GM12878 (cell line): ENCODE data around the gene RREB1. TPM values are rescaled to one million over a fixed set of nuclear protein-coding genes. Genes with fewer than 3 reads are reported as not detected.
A peak's percentile ranks its signal among the peaks of the same experiment; 100 is the strongest.

Source experiments
- CEBPZ ChIP-seq: fragments of 150-350 bp; IDR thresholded peaks from 2 replicates; pipeline ENCODE4 v1.6.1; 2016; ENCODE audit warnings: low read depth, low read length
- CTCF ChIP-seq, 3 experiments: IDR thresholded peaks in 2 of 3; conservative IDR thresholded peaks in 1 of 3; 2 replicates each; pipeline ENCODE4 v1.5.1; 2011; ENCODE audit warnings: low read depth in 3 of 3, low read length in 3 of 3, mild to moderate bottlenecking in 3 of 3, control low read depth in 2 of 3, moderate library complexity in 2 of 3, inconsistent platforms in 1 of 3, mixed read lengths in 1 of 3; ENCODE audit not compliant: control insufficient read depth in 2 of 3, insufficient read depth in 1 of 3; ENCODE audit errors: extremely low read depth in 1 of 3
- E2F8 ChIP-seq: fragments of 450-650 bp; IDR thresholded peaks from 2 replicates; pipeline ENCODE4 v1.6.1; 2018; ENCODE audit warnings: mild to moderate bottlenecking, low read depth, moderate library complexity; ENCODE audit not compliant: partially characterized antibody
- ELK1 ChIP-seq: IDR thresholded peaks from 2 replicates; pipeline ENCODE4 v1.6.1; 2012; ENCODE audit warnings: low read depth, low read length, improper control_type of control experiment
- EP300 ChIP-seq, 2 experiments: fragments of 150-350 bp in 1 of 2; IDR thresholded peaks; 2 replicates each; pipeline ENCODE4 v1.6.1; 2011 to 2012; ENCODE audit warnings: low read depth in 2 of 2, low read length in 2 of 2, borderline replicate concordance in 1 of 2, improper control_type of control experiment in 1 of 2, inconsistent platforms in 1 of 2; ENCODE audit not compliant: control insufficient read depth in 1 of 2
- LARP7 ChIP-seq: fragments of 450-650 bp; IDR thresholded peaks from 2 replicates; pipeline ENCODE4 v1.6.1; 2017; ENCODE audit warnings: mild to moderate bottlenecking
- NFIC ChIP-seq: IDR thresholded peaks from 2 replicates; pipeline ENCODE4 v1.6.1; 2012; ENCODE audit warnings: low read depth, mild to moderate bottlenecking, inconsistent platforms, low read length, moderate library complexity
- PML ChIP-seq: IDR thresholded peaks from 2 replicates; pipeline ENCODE4 v1.6.1; 2012; ENCODE audit warnings: low read length, inconsistent platforms
- POLR2AphosphoS2 ChIP-seq: IDR thresholded peaks from 2 replicates; pipeline ENCODE4 v1.6.1; 2011; ENCODE audit warnings: low read depth, mild to moderate bottlenecking, low read length, improper control_type of control experiment, moderate library complexity
- RAD51 ChIP-seq: fragments of 450-650 bp; IDR thresholded peaks from 2 replicates; pipeline ENCODE4 v1.6.1; 2016; ENCODE audit warnings: moderate library complexity, mild to moderate bottlenecking, inconsistent platforms
- RUNX3 ChIP-seq: IDR thresholded peaks from 2 replicates; pipeline ENCODE4 v1.6.1; 2012; ENCODE audit warnings: low read length, inconsistent platforms
- SMC3 ChIP-seq: IDR thresholded peaks from 2 replicates; pipeline ENCODE4 v1.6.1; 2011; ENCODE audit warnings: low read length, improper control_type of control experiment, borderline replicate concordance
- SUZ12 ChIP-seq: fragments of 200-600 bp; sonication (generic); IDR thresholded peaks from one replicate; pipeline ENCODE4 v1.6.1; 2018; ENCODE audit warnings: antibody characterized with exemption, mild to moderate bottlenecking; ENCODE audit not compliant: unreplicated experiment
- TAF1 ChIP-seq: IDR thresholded peaks from 2 replicates; pipeline ENCODE4 v1.6.1; 2011; ENCODE audit warnings: mild to moderate bottlenecking, low read depth, low read length, borderline replicate concordance
- TARDBP ChIP-seq: IDR thresholded peaks from 2 replicates; pipeline ENCODE4 v1.6.1; 2016; ENCODE audit warnings: borderline replicate concordance
- ZBTB4 ChIP-seq: fragments of 450-650 bp; formaldehyde crosslinking; IDR thresholded peaks from 2 replicates; pipeline ENCODE4 v1.4.0; 2022; ENCODE audit warnings: mild to moderate bottlenecking, moderate library complexity
- polyA plus RNA-seq, 11 experiments: library from polyadenylated mRNA; depleted of rRNA in 4 of 11; unstranded in 6 of 11; stranded (reverse) in 5 of 11; fragments of >200 nt; fragmentation: Nextera tagmentation in 4 of 11; fragmentation: Illumina TruSeq in 1 of 11; extraction: Ambion mirVana in 4 of 11; extraction: Trizol in 1 of 11; gene quantifications; 1 replicate in 1 of 11; 2 replicates in 10 of 11; pipeline versions ENCODE4 v1.2.1 to v1.2.3, GENCODE V29; 2011 to 2016; ENCODE audit warnings: inconsistent platforms in 2 of 11, missing spikeins in 2 of 11, low read depth in 1 of 11
- total RNA-seq, 4 experiments: library from RNA; depleted of rRNA in 3 of 4; stranded (reverse); fragments of >200 nt in 3 of 4; fragmentation: Illumina TruSeq in 1 of 4; extraction: Trizol in 1 of 4; gene quantifications; 2 replicates each; pipeline versions ENCODE4 v1.2.1 to v1.2.3, GENCODE V29; 2013 to 2021

Gene RREB1
- total and polyA plus RNA-seq, 10 of the 15 experiments (the other 5 are each of a cell fraction or from before 2014, with no cell fraction given), result 1.9 to 30.3 (median 8.6) TPM

- TF ChIP-seq ZBTB4 (no peak), NFIC (peak; percentile 69), RAD51 (peak; percentile 45; the same call in 1 of the 2 replicates), PML (no peak), TAF1 (no peak), POLR2AphosphoS2 (no peak), RUNX3 (peak; percentile 34), EP300 (IDR thresholded peaks at IDR 0.05; ENCODE audit: borderline replicate concordance in 1 of 2, control insufficient read depth in 1 of 2, low read depth in 2 of 2, low read length in 2 of 2) (0 out of 4 replicates have a peak, but pooled peaks of 1 of the 2 experiments have one; percentile 9), ELK1 (no peak), SMC3 (peak; percentile 46; the same call in 1 of the 2 replicates), CTCF (IDR thresholded peaks at IDR 0.05 in 2 of 3, conservative IDR thresholded peaks at IDR 0.05 in 1 of 3; ENCODE audit: control insufficient read depth in 2 of 3, extremely low read depth in 1 of 3, insufficient read depth in 1 of 3, low read depth in 3 of 3, low read length in 3 of 3) (peak in 2 of 3 experiments; percentile 43 to 44; a peak in 3 of 6 replicates), CEBPZ (no peak), E2F8 (no peak), LARP7 (no peak), SUZ12 (no peak), TARDBP (no peak)
Observed at GRCh38 chr6:7086488-7086887, 21.3 kb upstream of the RREB1 start (continued).
